Heart left ventricle (tissue), 13 donors: ENCODE data around the gene MXRA7.

ENCODE experiments used
- POLR2A ChIP-seq, 2 donors: fragments of 450-650 bp; IDR thresholded peaks; one replicate each; pipeline ENCODE4 v1.6.1; 2017; ENCODE audit warnings: antibody characterized with exemption in 2 of 2, mild to moderate bottlenecking in 2 of 2, moderate library complexity in 2 of 2
- TF ChIP-seq, protein P1 (sequence below), 12 donors: fragments of 200-600 bp; sonication (generic) in 4 of 12; IDR thresholded peaks; one replicate each; pipeline versions ENCODE4 v1.5.0 to v1.8.0; 2018 to 2022; ENCODE audit warnings: antibody characterized with exemption in 12 of 12, mild to moderate bottlenecking in 5 of 12
- donor health status: ischemic (EF 13 %, LVEDD 7.1; RV severe dilation, severe dysfunction).
- donor health status: DM: no; HTN: yes; CAD: no.
- donor health status: DM: no; HTN: no; CAD: no.
- donor health status: ischemic (EF 25% LVEDD 6.9; RV normal size, moderate dysfunction).
- donor health status: ischemic (EF 25% LVEDD 5.7; RV mildly dilated, moderate dysfunction).
- donor health status: ischemic (EF 35%, LVEDD 5.7; RV mildly dilated, moderate dysfunction).
- donor health status: nonischemic (EF 11% LVEDD 7.7; RV severe dilation, severe dysfunction).
- donor health status: DM: yes; HTN: yes; CAD: no.
- donor health status: PGD.
- donor health status: ischemic (EF 29% LVEDD 5.4; RV normal size, mild dysfunction).
- donor health status: nonischemic (EF 23%, LVEDD 6.1; RV moderate dilation, normal function).

DNA sequence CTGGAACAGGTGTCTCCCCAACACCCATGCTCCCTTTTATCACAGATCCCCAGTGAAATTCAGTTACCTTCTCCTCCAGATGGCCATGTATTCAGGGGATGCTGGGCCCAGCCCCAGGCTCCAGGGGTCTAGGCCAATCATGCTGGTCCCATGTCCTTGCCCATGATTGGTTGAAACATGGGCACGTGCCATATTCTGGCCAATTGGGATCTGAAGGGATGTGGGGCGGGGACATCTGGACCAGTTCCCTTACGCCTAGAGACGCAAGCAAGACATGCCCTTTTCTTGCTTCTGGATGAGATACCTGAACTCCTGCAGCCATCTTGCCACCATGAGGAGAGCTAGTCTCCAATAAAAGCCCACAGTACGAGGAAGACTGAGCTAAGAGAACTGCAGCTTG, 36.2 kb downstream of the MXRA7 start:
- TF ChIP-seq, protein P1, sequence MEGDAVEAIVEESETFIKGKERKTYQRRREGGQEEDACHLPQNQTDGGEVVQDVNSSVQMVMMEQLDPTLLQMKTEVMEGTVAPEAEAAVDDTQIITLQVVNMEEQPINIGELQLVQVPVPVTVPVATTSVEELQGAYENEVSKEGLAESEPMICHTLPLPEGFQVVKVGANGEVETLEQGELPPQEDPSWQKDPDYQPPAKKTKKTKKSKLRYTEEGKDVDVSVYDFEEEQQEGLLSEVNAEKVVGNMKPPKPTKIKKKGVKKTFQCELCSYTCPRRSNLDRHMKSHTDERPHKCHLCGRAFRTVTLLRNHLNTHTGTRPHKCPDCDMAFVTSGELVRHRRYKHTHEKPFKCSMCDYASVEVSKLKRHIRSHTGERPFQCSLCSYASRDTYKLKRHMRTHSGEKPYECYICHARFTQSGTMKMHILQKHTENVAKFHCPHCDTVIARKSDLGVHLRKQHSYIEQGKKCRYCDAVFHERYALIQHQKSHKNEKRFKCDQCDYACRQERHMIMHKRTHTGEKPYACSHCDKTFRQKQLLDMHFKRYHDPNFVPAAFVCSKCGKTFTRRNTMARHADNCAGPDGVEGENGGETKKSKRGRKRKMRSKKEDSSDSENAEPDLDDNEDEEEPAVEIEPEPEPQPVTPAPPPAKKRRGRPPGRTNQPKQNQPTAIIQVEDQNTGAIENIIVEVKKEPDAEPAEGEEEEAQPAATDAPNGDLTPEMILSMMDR (IDR thresholded peaks at IDR 0.05) = no peak
- no peak for TF ChIP-seq POLR2A (IDR thresholded peaks at IDR 0.05)
